Esophagus muscularis mucosa (tissue), 4 donors: ENCODE data around the gene FAM151B. TPM values are rescaled to one million over a fixed set of nuclear protein-coding genes. Genes with fewer than 3 reads are reported as not detected.
"Not testable (repeated sequence)": the region's sequence is repeated elsewhere in the genome, so short reads cannot be mapped to it uniquely, and the experiment has no call there.

ENCODE experiments used
- DNase-seq: peaks from one replicate; pipeline ENCODE4 v3.0.0-alpha.2; 2017; ENCODE audit errors: extremely low spot score
- H3K27ac ChIP-seq, 4 donors: fragments of 200-600 bp; sonication (generic); replicated peaks in 1 of 4; 1 replicate in 3 of 4; 2 replicates in 1 of 4; pipeline ENCODE4 v1.5.1; 2016 to 2019; ENCODE audit warnings: mild to moderate bottlenecking in 1 of 4
- H3K27me3 ChIP-seq, 4 donors: fragments of 200-600 bp; sonication (generic); one replicate each; pipeline versions ENCODE4 v1.5.1 to v1.6.0; 2016 to 2019
- H3K36me3 ChIP-seq, 4 donors: fragments of 200-600 bp; sonication (generic); one replicate each; pipeline ENCODE4 v1.5.1; 2016 to 2019
- H3K4me1 ChIP-seq, 4 donors: fragments of 200-600 bp; sonication (generic); one replicate each; pipeline ENCODE4 v1.5.1; 2016 to 2019
- H3K4me3 ChIP-seq, 4 donors: fragments of 200-600 bp; sonication (generic); 1 replicate in 2 of 4; 2 replicates in 2 of 4; pipeline ENCODE4 v1.5.1; 2016 to 2019; ENCODE audit warnings: mild to moderate bottlenecking in 4 of 4, moderate library complexity in 1 of 4
- H3K9me3 ChIP-seq, 4 donors: fragments of 200-600 bp; sonication (generic); 1 replicate in 3 of 4; 2 replicates in 1 of 4; pipeline ENCODE4 v1.5.1; 2016 to 2019
- CTCF ChIP-seq, 3 experiments: fragments of 200-600 bp in 2 of 3; fragments of 450-650 bp in 1 of 3; sonication (generic) in 2 of 3; IDR thresholded peaks; one replicate each; pipeline ENCODE4 v1.5.1; 2017 to 2019; ENCODE audit warnings: antibody characterized with exemption in 3 of 3, mild to moderate bottlenecking in 2 of 3, moderate library complexity in 1 of 3
- EP300 ChIP-seq: sonication (generic); formaldehyde crosslinking; IDR thresholded peaks from one replicate; pipeline ENCODE4 v1.6.1; 2017; ENCODE audit warnings: antibody characterized with exemption
- POLR2A ChIP-seq: fragments of 450-650 bp; IDR thresholded peaks from one replicate; pipeline ENCODE4 v1.6.1; 2017; ENCODE audit warnings: antibody characterized with exemption, moderate library complexity, mild to moderate bottlenecking, low read depth
- POLR2AphosphoS5 ChIP-seq, 2 donors: sonication (generic); formaldehyde crosslinking; IDR thresholded peaks; one replicate each; pipeline ENCODE4 v1.6.1; 2017; ENCODE audit warnings: antibody characterized with exemption in 2 of 2
- WGBS: methylation state at CpG from one replicate; pipeline ENCODE4 v1.1.5; 2018; 5-methylcytosine and 5-hydroxymethylcytosine counted together
- intact Hi-C: fragments of 100-400 bp; cut with DNase I; formaldehyde crosslinking; loops from one replicate; pipeline ENCODE4 v1.15.1; 2023
- total RNA-seq, 4 donors: library from RNA; depleted of rRNA; stranded (reverse); fragments of >200 nt; gene quantifications; one replicate each; pipeline versions ENCODE4 v1.1.0 to v1.2.1, GENCODE V29; 2016

The FAM151B gene
- total RNA-seq, 4 donors from 2014 or later = 1.6 to 2.6 (median 2.2) TPM

GRCh38 chr5:80453366-80453765 lies 34.5 kb upstream of the FAM151B start:
- Histone ChIP-seq H3K4me1 (no peaks in the 10 kb centered on the region), H3K36me3 (peaks cover 20 to 77% (median 46%) of the 10 kb centered on the region in 4 donors), H3K27me3 (no peaks in the 10 kb centered on the region), H3K4me3 (no peak overlapping the region), H3K9me3 (no peaks in the 10 kb centered on the region), H3K27ac (no peak overlapping the region)
- intact Hi-C loops = no loop called here
- no peak for DNase-seq
- TF ChIP-seq POLR2AphosphoS5 (IDR thresholded peaks at IDR 0.05) (no peak), POLR2A (no peak), CTCF (IDR thresholded peaks at IDR 0.05) (no peak), EP300 (no peak)
- 90% methylated on average over 2 of the region's 2 CpGs for WGBS

- TF ChIP-seq POLR2AphosphoS5 (IDR thresholded peaks at IDR 0.05) (no peak), POLR2A (no peak), CTCF (IDR thresholded peaks at IDR 0.05) (no peak), EP300 (no peak)
- 94% methylated on average over 4 of the region's 4 CpGs for WGBS
Observed at GRCh38 chr5:80463269-80463668, 24.6 kb upstream of the FAM151B start.

GRCh38 chr5:80466669-80467485 lies 21.0 kb upstream of the FAM151B start:
- Histone ChIP-seq H3K9me3 (peaks cover 0 to 15% (median 5%) of the 10 kb centered on the region in 4 donors), H3K4me1 (no peaks in the 10 kb centered on the region), H3K4me3 (no peak overlapping the region), H3K27me3 (no peaks in the 10 kb centered on the region), H3K27ac (no peak overlapping the region), H3K36me3 (peaks cover 11 to 84% (median 62%) of the 10 kb centered on the region in 4 donors)
- intact Hi-C loops = no loop called here
- WGBS = 70% methylated on average over 4 of the region's 4 CpGs
- TF ChIP-seq CTCF (IDR thresholded peaks at IDR 0.05) (no peak), POLR2A (no peak), EP300 (no peak), POLR2AphosphoS5 (IDR thresholded peaks at IDR 0.05) (no peak)
- no peak for DNase-seq

More at GRCh38 chr5:80463269-80463668, 24.6 kb upstream of the FAM151B start:
- Histone ChIP-seq H3K27ac (no peak overlapping the region), H3K4me1 (no peaks in the 10 kb centered on the region), H3K4me3 (no peak overlapping the region), H3K36me3 (peaks cover 14 to 94% (median 61%) of the 10 kb centered on the region in 4 donors), H3K9me3 (peaks cover 0 to 7% (median 0%) of the 10 kb centered on the region in 4 donors), H3K27me3 (no peaks in the 10 kb centered on the region)
- intact Hi-C loops = no loop called here
- no peak for DNase-seq

- H3K9me3 ChIP-seq = peaks cover 0 to 12% (median 5%) of the 10 kb centered on the region in 4 donors
- WGBS = 97% methylated on average over 1 of the region's 1 CpG
- no peaks in the 10 kb centered on the region for H3K4me1 ChIP-seq
- intact Hi-C loops = no loop called here
- no peak for DNase-seq
- peaks cover 5 to 80% (median 58%) of the 10 kb centered on the region in 4 donors for H3K36me3 ChIP-seq
- no peak for TF ChIP-seq CTCF (IDR thresholded peaks at IDR 0.05)
- TF ChIP-seq POLR2AphosphoS5 (IDR thresholded peaks at IDR 0.05) = no peak
- no peak for TF ChIP-seq POLR2A
- no peak for TF ChIP-seq EP300
- no peaks in the 10 kb centered on the region for H3K27me3 ChIP-seq
- H3K4me3 ChIP-seq = no peak overlapping the region
- H3K27ac ChIP-seq = no peak overlapping the region
Observed at GRCh38 chr5:80468131-80468530, 19.8 kb upstream of the FAM151B start.

DNA sequence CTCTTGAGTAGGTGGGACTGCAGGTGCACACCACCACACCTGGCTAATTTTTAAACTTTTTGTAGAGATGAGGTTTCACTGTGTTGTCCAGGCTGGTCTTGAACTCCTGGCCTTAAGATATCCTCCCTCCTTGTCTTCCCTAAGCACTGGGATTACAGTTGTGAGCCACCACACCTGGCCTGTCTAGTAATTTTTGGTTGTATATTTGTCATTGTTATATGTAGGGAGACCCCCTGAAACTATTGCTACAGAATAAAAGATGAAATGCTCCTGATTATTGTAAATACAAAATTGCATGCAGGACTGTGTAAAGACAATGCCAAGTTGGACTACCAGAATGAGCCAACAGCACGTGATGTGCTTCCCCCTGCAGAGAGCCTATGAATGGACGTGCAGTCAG lies 17.3 kb upstream of the FAM151B start:
- intact Hi-C loops, DNase-seq, H3K27ac ChIP-seq, H3K4me3 ChIP-seq, H3K4me1 ChIP-seq, H3K27me3 ChIP-seq, H3K9me3 ChIP-seq: not testable (repeated sequence)
- WGBS = 95% methylated on average over 2 of the region's 2 CpGs
- peaks cover 5 to 77% (median 57%) of the 10 kb centered on the region in 4 donors for H3K36me3 ChIP-seq
